ENCODE measurements around the gene TRIM23.
A peak's percentile ranks its signal among the peaks of the same experiment; 100 is the strongest.

TRIM23 gene

DNA sequence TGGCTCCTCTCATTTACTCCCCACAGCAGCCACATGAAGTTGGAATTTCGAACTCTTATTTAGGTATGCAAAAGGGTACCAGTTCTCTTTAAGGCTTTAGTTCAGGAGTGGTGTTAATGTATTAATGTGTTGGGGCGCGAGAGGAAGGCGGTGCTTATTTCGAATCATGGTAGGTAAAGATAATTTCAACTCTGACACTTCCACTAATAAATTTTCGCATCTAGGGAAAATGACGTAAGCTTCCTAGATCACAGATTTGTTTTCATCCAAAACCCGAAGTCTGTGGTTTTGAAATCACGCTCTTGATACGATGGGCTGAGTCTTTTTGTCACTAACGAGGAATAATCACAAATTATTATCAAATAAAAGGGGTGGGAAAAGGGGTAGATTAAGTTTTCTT is 60.4 kb downstream of the TRIM23 start:
- no peak for DNase-seq (ENCODE audit: low spot score)

- peak; percentile 91 for DNase-seq (ENCODE audit: low spot score)
Observed at GRCh38 chr5:65562731-65563701, 61.1 kb downstream of the TRIM23 start, which contains the start of the genes CENPK and PPWD1. Gene CENPK, minus strand, starts transcription at chr5:65563168. Its CDS starts 8,261 bp downstream, at chr5:65554907. Gene PPWD1, plus strand, starts transcription at chr5:65563296. Its CDS starts 15 bp downstream, at chr5:65563311.

DNA sequence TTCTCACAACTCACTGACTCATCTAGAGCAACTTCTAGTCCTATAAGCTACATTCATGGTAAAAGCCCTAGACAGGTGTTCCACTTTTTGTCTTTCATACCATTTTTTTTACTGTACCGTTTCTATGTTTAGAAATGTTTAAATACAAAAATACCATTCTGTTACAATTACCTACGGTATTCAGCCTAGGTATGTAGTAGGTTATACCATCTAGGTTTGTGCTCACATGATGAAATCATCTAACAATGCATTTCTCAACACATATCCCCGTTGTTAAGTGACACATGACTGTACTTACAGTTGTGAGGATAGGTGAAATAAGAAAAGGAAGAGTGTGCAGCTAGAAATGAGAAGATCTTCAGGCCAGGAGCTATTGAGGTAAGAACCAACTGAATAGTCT is 67.4 kb downstream of the TRIM23 start:
- DNase-seq (ENCODE audit: low spot score), result no peak

DNA sequence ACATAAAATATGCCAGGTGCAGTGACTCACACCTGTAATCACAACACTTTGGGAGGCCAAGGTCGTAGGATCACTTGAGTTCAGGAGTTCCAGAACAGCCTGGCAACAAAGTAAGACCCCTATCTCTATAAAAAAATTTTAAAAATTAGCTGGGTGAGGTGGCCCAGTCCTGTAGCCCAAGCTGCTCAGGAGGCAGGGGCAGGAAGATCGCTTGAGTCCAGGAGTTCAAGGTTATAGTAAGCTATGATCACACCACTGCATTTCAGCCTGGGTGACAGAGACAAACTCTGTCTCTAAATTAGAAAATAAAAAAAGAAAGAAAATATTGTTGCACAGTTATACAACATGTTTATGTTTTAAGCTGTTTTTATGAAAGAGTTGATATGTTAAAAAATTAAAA is 68.0 kb downstream of the TRIM23 start:
- no peak for DNase-seq (ENCODE audit: low spot score)

GRCh38 chr5:65555287-65555686 is 68.8 kb downstream of the TRIM23 start:
- no peak for DNase-seq (ENCODE audit: low spot score)

DNA sequence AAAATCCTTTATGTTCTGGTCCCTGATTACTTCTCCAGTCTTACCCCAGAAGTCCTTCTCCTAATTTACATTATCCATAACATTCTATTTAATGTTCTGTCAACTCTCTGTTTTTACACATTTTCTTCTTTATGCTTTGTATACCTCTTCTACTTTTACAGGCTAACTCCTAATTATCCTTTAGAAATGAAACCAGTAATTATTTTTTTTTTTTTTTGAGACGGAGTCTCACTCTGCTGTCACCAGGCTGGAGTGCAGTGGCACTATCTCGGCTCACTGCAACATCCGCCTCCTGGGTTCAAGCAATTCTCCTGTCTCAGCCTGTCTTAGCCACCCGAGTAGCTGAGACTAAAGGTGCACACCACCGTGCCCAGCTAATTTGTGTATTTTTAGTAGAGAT is 70.2 kb downstream of the TRIM23 start:
- no peak for DNase-seq (ENCODE audit: low spot score)

DNA sequence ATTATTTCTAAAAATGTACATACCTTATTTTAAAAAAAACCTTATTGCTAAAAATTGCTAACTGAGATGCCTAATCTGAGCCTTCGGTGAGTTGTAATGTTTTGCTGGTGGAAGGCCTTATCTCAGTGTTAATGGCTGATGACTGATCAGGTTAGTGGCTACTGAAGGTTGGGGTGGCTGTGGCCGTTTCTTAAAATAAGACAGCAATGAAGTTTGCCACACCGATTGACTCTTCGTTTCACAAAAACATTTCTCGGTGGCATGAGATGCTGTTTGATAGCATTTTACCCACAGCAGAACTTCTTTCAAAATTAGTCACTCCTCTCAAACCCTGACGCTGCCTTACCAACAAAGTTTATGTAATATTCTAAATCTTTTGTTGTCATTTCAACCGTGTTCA is 75.9 kb downstream of the TRIM23 start:
- no peak for DNase-seq (ENCODE audit: low spot score)

DNA sequence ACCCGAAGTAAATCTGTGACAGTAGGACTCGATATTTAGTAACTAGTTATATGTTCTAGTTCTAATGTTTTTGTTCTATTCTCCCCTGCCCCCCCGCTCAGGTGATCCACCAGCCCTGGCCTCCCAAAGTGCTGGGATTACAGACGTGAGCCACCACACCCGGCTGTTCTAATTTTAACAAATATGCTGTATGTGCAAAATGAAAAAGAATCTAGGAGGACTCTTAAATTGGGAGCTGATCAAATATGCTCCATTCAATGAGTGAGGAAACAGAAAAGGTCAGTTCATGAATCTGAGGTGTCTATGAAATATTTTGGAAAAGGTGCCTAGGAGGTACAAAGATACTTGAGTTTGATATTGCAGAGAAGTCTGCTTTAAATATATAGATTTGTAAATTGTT is 78.0 kb downstream of the TRIM23 start:
- no peak for DNase-seq (ENCODE audit: low spot score)

GRCh38 chr5:65544473-65544872 is 79.7 kb downstream of the TRIM23 start:
- DNase-seq (ENCODE audit: low spot score), result no peak

DNA sequence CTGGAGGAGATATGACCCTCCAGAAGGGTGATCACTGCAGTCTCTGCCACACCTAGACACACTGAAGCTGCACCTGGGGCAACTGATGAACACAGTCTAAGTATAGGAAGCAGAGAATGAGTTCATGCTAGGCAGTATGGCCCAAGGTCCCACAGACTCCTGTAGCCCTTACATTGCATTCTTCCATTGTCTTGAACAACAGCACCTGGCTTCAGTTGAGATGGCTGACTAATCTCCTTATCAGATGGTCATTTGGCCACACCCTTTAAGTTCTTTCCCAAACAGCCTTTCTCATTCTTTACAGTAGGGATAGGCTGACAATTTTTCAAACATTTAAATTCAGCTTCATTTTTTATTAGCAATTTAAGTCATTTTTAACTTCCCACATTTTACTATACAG is 84.3 kb downstream of the TRIM23 start:
- no peak for DNase-seq (ENCODE audit: low spot score)

All from globus pallidus (tissue), 1 donor.